Cardiac muscle cell (in vitro differentiated cells and primary cell): ENCODE data around the gene RAF1. TPM values are rescaled to one million over a fixed set of nuclear protein-coding genes. Genes with fewer than 3 reads are reported as not detected.

Experiments used
- DNase-seq, 2 donors: peaks; one replicate each; pipeline versions ENCODE4 v3.0.0 to v3.0.0-alpha.2; 2010 to 2017; ENCODE audit warnings: low read depth in 1 of 2, low spot score in 1 of 2
- H3K27ac ChIP-seq: fragments of 200-600 bp; sonication (generic); 2 replicates; pipeline ENCODE4 v1.5.1; 2016
- H3K27me3 ChIP-seq: fragments of 200-600 bp; sonication (generic); 2 replicates; pipeline ENCODE4 v1.6.0; 2016; ENCODE audit warnings: control low read depth
- H3K36me3 ChIP-seq: fragments of 200-600 bp; sonication (generic); 2 replicates; pipeline ENCODE4 v1.5.1; 2016; ENCODE audit warnings: control low read depth
- H3K4me1 ChIP-seq: fragments of 200-600 bp; sonication (generic); 2 replicates; pipeline ENCODE4 v1.8.1; 2017; ENCODE audit warnings: low read depth, mild to moderate bottlenecking, mixed run types
- H3K4me3 ChIP-seq: fragments of 200-600 bp; sonication (generic); 2 replicates; pipeline ENCODE4 v1.5.1; 2016; ENCODE audit warnings: mild to moderate bottlenecking
- H3K9me3 ChIP-seq: fragments of 200-600 bp; sonication (generic); 2 replicates; pipeline ENCODE4 v1.5.1; 2017; ENCODE audit warnings: low read depth, mild to moderate bottlenecking, control low read depth
- polyA plus RNA-seq: library from polyadenylated mRNA; unstranded; fragments of >200 nt; fragmentation: Nextera tagmentation; extraction: Ambion mirVana; gene quantifications from 2 replicates; pipeline ENCODE4 v1.2.1, GENCODE V29; 2016
- total RNA-seq: library from RNA; depleted of rRNA; stranded (reverse); fragments of >200 nt; gene quantifications from 2 replicates; pipeline ENCODE4 v1.2.3, GENCODE V29; 2016
- TF ChIP-seq, protein P1 (sequence below): IDR thresholded peaks from 2 replicates; pipeline ENCODE4 v1.5.1; 2012; ENCODE audit warnings: low read depth, mild to moderate bottlenecking, low read length

RAF1 gene
- total and polyA plus RNA-seq, 2 experiments from 2014 or later, result 82.8 to 153 TPM

GRCh38 chr3:12695916-12696315 lies 32.0 kb upstream of the RAF1 start:
- Histone ChIP-seq H3K27ac (no peak overlapping the region), H3K4me3 (no peak overlapping the region), H3K9me3 (no peaks in the 10 kb centered on the region), H3K27me3 (no peaks in the 10 kb centered on the region), H3K4me1 (peaks cover 20% of the 10 kb centered on the region), H3K36me3 (no peaks in the 10 kb centered on the region)
- TF ChIP-seq, protein P1, sequence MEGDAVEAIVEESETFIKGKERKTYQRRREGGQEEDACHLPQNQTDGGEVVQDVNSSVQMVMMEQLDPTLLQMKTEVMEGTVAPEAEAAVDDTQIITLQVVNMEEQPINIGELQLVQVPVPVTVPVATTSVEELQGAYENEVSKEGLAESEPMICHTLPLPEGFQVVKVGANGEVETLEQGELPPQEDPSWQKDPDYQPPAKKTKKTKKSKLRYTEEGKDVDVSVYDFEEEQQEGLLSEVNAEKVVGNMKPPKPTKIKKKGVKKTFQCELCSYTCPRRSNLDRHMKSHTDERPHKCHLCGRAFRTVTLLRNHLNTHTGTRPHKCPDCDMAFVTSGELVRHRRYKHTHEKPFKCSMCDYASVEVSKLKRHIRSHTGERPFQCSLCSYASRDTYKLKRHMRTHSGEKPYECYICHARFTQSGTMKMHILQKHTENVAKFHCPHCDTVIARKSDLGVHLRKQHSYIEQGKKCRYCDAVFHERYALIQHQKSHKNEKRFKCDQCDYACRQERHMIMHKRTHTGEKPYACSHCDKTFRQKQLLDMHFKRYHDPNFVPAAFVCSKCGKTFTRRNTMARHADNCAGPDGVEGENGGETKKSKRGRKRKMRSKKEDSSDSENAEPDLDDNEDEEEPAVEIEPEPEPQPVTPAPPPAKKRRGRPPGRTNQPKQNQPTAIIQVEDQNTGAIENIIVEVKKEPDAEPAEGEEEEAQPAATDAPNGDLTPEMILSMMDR, result no peak
- DNase-seq, result no peak

DNA sequence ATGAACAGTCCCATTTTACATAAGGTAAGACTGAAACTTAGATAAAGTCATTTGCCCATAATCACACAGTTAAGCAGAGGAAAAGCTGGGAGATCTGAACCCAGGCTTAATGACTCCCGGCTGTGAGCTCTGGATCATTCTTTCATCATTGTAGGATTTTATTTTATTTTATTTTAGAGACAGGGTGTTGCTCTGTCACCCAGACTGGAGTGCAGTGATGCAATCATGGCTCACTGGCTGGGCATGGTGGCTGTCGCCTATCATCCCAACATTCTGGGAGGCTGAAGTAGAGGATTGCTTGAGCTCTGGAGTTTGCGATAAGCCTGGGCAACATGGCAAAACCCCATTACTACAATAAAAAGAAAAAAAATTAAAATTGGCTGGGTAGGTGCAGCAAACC lies 31.2 kb upstream of the RAF1 start:
- H3K27ac ChIP-seq, result peak overlapping the region; percentile 89
- DNase-seq, result no peak
- no peaks in the 10 kb centered on the region for H3K36me3 ChIP-seq
- H3K9me3 ChIP-seq, result no peaks in the 10 kb centered on the region
- H3K4me3 ChIP-seq, result no peak overlapping the region
- H3K4me1 ChIP-seq, result peaks cover 20% of the 10 kb centered on the region
- no peaks in the 10 kb centered on the region for H3K27me3 ChIP-seq
- TF ChIP-seq, protein P1, result no peak

DNA sequence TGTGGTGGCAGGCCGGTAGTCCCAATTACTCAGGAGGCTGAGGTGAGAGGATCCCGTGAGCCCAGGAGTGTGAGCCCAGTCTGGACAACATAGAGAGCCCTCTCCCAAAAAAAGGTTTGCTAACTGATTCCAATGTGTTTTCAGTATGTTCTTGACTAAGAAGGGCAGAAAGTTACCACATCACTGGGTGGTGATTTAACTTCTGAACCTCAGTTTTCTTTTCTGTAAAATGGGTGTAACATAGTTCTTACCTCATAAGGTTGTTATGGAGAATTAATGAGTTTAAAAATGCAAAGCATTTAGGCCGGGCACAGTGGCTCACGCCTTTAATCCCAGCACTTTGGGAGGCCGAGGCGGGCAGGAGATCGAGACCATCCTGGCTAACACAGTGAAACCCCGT lies 28.5 kb upstream of the RAF1 start:
- no peaks in the 10 kb centered on the region for H3K36me3 ChIP-seq
- H3K4me1 ChIP-seq, result peaks cover 20% of the 10 kb centered on the region
- H3K9me3 ChIP-seq, result no peaks in the 10 kb centered on the region
- no peak overlapping the region for H3K27ac ChIP-seq
- no peak for DNase-seq
- TF ChIP-seq, protein P1, result no peak
- H3K4me3 ChIP-seq, result no peak overlapping the region
- no peaks in the 10 kb centered on the region for H3K27me3 ChIP-seq

DNA sequence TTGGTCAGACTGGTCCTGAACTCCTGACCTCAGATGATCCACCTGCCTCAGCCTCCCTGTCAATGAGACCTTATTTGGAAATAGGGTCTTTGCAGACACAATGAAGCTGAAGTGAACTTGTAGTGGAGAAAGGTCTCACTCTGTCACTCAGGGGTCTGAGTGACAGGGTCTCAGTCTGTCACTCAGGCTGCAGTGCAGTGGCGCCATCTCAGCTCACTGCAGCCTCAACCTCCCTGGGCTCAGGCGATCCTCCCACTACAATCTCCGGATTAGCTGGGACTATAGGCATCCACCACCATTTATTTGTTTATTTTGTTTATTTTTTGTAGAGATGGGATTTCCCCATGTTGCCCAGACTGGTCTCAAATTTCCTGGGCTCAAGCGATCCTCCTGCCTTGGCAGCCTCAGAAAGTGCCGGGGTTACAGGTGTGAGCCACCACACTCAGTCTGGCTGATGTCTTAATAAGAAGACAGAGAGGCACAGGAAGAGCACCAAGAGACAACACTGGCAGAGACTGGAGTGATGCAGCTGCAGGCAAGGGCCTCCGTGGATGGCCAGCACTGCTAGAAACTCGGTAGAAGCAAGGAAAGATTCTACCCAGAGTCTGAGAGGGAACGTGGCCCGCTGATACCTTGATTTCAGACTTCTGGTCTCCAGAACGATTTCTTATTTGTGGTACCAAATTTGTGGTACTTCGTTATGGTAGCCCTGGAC lies 26.2 kb upstream of the RAF1 start:
- peaks cover 17% of the 10 kb centered on the region for H3K4me1 ChIP-seq
- H3K27me3 ChIP-seq, result no peaks in the 10 kb centered on the region
- no peaks in the 10 kb centered on the region for H3K9me3 ChIP-seq
- H3K27ac ChIP-seq, result peak overlapping the region; percentile 83
- no peaks in the 10 kb centered on the region for H3K36me3 ChIP-seq
- H3K4me3 ChIP-seq, result no peak overlapping the region
- no peak for DNase-seq
- TF ChIP-seq, protein P1, result no peak

DNA sequence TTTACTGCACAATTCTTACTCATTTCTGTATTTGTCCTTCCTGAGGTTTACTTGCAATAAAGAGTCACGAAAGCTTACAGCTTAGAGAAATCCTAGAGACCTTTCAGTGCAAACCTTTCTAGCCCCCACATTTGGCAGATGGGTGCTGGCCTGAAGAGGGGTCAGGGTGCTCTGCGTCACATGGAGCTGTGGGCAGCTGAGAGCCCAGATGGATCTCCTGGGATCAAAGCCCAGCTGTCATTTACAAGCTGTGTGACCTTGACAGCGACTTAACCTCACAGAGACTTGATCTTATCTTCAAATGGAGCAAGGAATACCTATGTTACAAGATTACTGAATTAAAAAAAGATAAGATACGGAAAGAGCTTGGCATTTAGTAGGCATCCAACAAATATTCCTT lies 24.0 kb upstream of the RAF1 start:
- TF ChIP-seq, protein P1, result no peak
- Histone ChIP-seq H3K27me3 (no peaks in the 10 kb centered on the region), H3K36me3 (no peaks in the 10 kb centered on the region), H3K4me3 (no peak overlapping the region), H3K4me1 (no peaks in the 10 kb centered on the region), H3K27ac (no peak overlapping the region), H3K9me3 (no peaks in the 10 kb centered on the region)
- no peak for DNase-seq

DNA sequence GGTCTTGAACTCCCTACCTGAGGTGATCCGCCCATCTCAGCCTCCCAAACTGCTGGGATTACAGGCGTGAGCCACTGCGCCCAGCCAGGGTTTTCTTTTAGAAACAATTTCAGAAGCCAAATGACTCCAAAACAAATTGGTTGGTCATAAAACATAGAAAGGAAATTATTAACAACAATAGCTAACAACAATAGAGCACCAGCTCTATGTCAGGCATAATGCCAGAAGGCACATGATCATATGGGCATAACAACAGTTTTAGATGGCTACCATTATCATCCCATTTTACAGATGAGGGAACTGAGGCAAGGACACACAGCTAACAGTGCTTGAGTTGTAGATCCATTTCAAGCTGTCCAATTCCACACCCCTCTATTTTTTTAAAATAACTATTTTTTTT lies 22.2 kb upstream of the RAF1 start:
- no peaks in the 10 kb centered on the region for H3K4me1 ChIP-seq
- TF ChIP-seq, protein P1, result no peak

More for the DNA sequence above, 22.2 kb upstream of the RAF1 start:
- H3K36me3 ChIP-seq, result no peaks in the 10 kb centered on the region
- no peaks in the 10 kb centered on the region for H3K9me3 ChIP-seq
- H3K27ac ChIP-seq, result no peak overlapping the region
- no peak overlapping the region for H3K4me3 ChIP-seq
- no peaks in the 10 kb centered on the region for H3K27me3 ChIP-seq
- DNase-seq, result no peak
